Transverse colon (tissue), 4 donors: ENCODE data around the gene LIPI. TPM values are rescaled to one million over a fixed set of nuclear protein-coding genes. Genes with fewer than 3 reads are reported as not detected.

Source experiments
- DNase-seq: peaks from one replicate; pipeline ENCODE4 v3.0.0-alpha.2; 2019
- H3K27ac ChIP-seq, 4 donors: fragments of 200-600 bp; sonication (generic); 2 replicates each; pipeline ENCODE4 v1.5.1; 2016 to 2018; ENCODE audit warnings: inconsistent platforms in 4 of 4
- H3K27me3 ChIP-seq: fragments of 200-600 bp; sonication (generic); 2 replicates; pipeline ENCODE4 v1.5.1; 2017; ENCODE audit warnings: inconsistent platforms
- H3K36me3 ChIP-seq, 4 donors: fragments of 200-600 bp; sonication (generic); 2 replicates each; pipeline ENCODE4 v1.5.1; 2017 to 2019; ENCODE audit warnings: inconsistent platforms in 4 of 4
- H3K4me1 ChIP-seq, 4 donors: fragments of 200-600 bp; sonication (generic); 2 replicates each; pipeline ENCODE4 v1.5.1; 2017 to 2020; ENCODE audit warnings: inconsistent platforms in 4 of 4
- H3K4me3 ChIP-seq, 4 donors: fragments of 200-600 bp; sonication (generic); 1 replicate in 1 of 4; 2 replicates in 3 of 4; pipeline versions ENCODE4 v1.5.1 to v1.6.1; 2017 to 2019; ENCODE audit warnings: inconsistent platforms in 4 of 4
- H3K9me3 ChIP-seq, 2 donors: fragments of 200-600 bp; sonication (generic); 2 replicates each; pipeline ENCODE4 v1.5.1; 2017 to 2019; ENCODE audit warnings: inconsistent platforms in 2 of 2
- CTCF ChIP-seq, 5 experiments: fragments of 200-600 bp in 3 of 5; fragments of 450-650 bp in 2 of 5; sonication (generic) in 3 of 5; IDR thresholded peaks; 1 replicate in 2 of 5; 2 replicates in 3 of 5; pipeline ENCODE4 v1.5.1; 2016 to 2017; ENCODE audit warnings: antibody characterized with exemption in 5 of 5, inconsistent platforms in 3 of 5, mild to moderate bottlenecking in 2 of 5, moderate library complexity in 1 of 5
- EP300 ChIP-seq: sonication (generic); formaldehyde crosslinking; IDR thresholded peaks from one replicate; pipeline ENCODE4 v1.6.1; 2017; ENCODE audit warnings: antibody characterized with exemption, low read depth
- POLR2A ChIP-seq: fragments of 450-650 bp; IDR thresholded peaks from one replicate; pipeline ENCODE4 v1.6.1; 2016; ENCODE audit warnings: antibody characterized with exemption, mild to moderate bottlenecking, moderate library complexity
- POLR2AphosphoS5 ChIP-seq, 3 donors: sonication (generic); formaldehyde crosslinking; IDR thresholded peaks; one replicate each; pipeline ENCODE4 v1.6.1; 2016; ENCODE audit warnings: antibody characterized with exemption in 3 of 3
- WGBS, 2 donors: methylation state at CpG; one replicate each; pipeline ENCODE4 v1.1.5; 2018; ENCODE audit warnings: low coverage in 1 of 2; 5-methylcytosine and 5-hydroxymethylcytosine counted together
- in situ Hi-C, 4 donors: fragments of 200-750 bp; cut with MboI; loops; one replicate each; pipeline versions ENCODE4 v1.15.0 to v1.15.1; 2017; ENCODE audit warnings: low sequenced_read_pairs in 3 of 4, low pct_ligation_motif_present in 1 of 4, low pct_unique_long_range_greater_than_20kb in 1 of 4
- intact Hi-C: fragments of 100-400 bp; cut with DNase I; formaldehyde crosslinking; loops from one replicate; pipeline ENCODE4 v1.15.1; 2023; ENCODE audit warnings: low total_unique reads
- total RNA-seq, 4 donors: library from RNA; depleted of rRNA; stranded (reverse); fragments of >200 nt; gene quantifications; one replicate each; pipeline ENCODE4 v1.1.0, GENCODE V29; 2016

LIPI gene
- total RNA-seq, 4 donors from 2014 or later, result not detected

- in situ Hi-C loops (no loop called here), intact Hi-C loops (no loop called here)
- no peaks in the 10 kb centered on the region for H3K4me1 ChIP-seq
- no peak overlapping the region for H3K27ac ChIP-seq
- H3K27me3 ChIP-seq, result no peaks in the 10 kb centered on the region
- H3K36me3 ChIP-seq, result no peaks in the 10 kb centered on the region
- WGBS, 2 donors, result 0 to 37% methylated on average over 1 to 2 of the region's 2 CpGs
- no peaks in the 10 kb centered on the region for H3K9me3 ChIP-seq
- DNase-seq, result no peak
- H3K4me3 ChIP-seq, result no peak overlapping the region
- TF ChIP-seq POLR2AphosphoS5 (IDR thresholded peaks at IDR 0.05) (no peak), POLR2A (no peak)
Measured at GRCh38 chr21:14241297-14241696, 30.5 kb upstream of the LIPI start.

- in situ Hi-C loops, result no loop called here
- no peaks in the 10 kb centered on the region for H3K9me3 ChIP-seq
- WGBS, 2 donors, result 85 to 91% methylated on average over 2 of the region's 2 CpGs
- H3K36me3 ChIP-seq, result no peaks in the 10 kb centered on the region
- H3K4me1 ChIP-seq, result no peaks in the 10 kb centered on the region
- DNase-seq, result no peak
- no peak overlapping the region for H3K27ac ChIP-seq
- intact Hi-C loops, result no loop called here
- TF ChIP-seq EP300, result no peak
- no peak for TF ChIP-seq POLR2AphosphoS5 (IDR thresholded peaks at IDR 0.05)
- no peak for TF ChIP-seq CTCF (IDR thresholded peaks at IDR 0.05)
- TF ChIP-seq POLR2A, result no peak
- H3K27me3 ChIP-seq, result no peaks in the 10 kb centered on the region
- H3K4me3 ChIP-seq, result no peak overlapping the region
Measured at GRCh38 chr21:14239281-14239680, 28.5 kb upstream of the LIPI start.

GRCh38 chr21:14236180-14236579 is 25.4 kb upstream of the LIPI start:
- in situ Hi-C loops, result no loop called here
- WGBS, 2 donors, result 37 to 52% methylated on average over 3 of the region's 3 CpGs
- TF ChIP-seq EP300 (no peak), POLR2AphosphoS5 (IDR thresholded peaks at IDR 0.05) (no peak), CTCF (IDR thresholded peaks at IDR 0.05) (no peak), POLR2A (no peak)

GRCh38 chr21:14235101-14235500 is 24.3 kb upstream of the LIPI start:
- 76 to 83% methylated on average over 5 of the region's 5 CpGs for WGBS, 2 donors
- no peak overlapping the region for H3K4me3 ChIP-seq
- H3K9me3 ChIP-seq, result peaks cover under 1 to 5% of the 10 kb centered on the region in 2 donors
- TF ChIP-seq POLR2AphosphoS5 (IDR thresholded peaks at IDR 0.05) (no peak), CTCF (IDR thresholded peaks at IDR 0.05) (no peak), EP300 (no peak), POLR2A (no peak)
- H3K27me3 ChIP-seq, result no peaks in the 10 kb centered on the region
- DNase-seq, result no peak
- no peak overlapping the region for H3K27ac ChIP-seq
- intact Hi-C loops, result no loop called here
- H3K36me3 ChIP-seq, result no peaks in the 10 kb centered on the region
- H3K4me1 ChIP-seq, result no peaks in the 10 kb centered on the region
- in situ Hi-C loops, result no loop called here

More at GRCh38 chr21:14236180-14236579, 25.4 kb upstream of the LIPI start:
- no peaks in the 10 kb centered on the region for H3K9me3 ChIP-seq
- H3K4me3 ChIP-seq, result no peak overlapping the region
- intact Hi-C loops, result no loop called here
- no peaks in the 10 kb centered on the region for H3K36me3 ChIP-seq
- no peaks in the 10 kb centered on the region for H3K4me1 ChIP-seq
- H3K27me3 ChIP-seq, result no peaks in the 10 kb centered on the region
- no peak overlapping the region for H3K27ac ChIP-seq
- no peak for DNase-seq

GRCh38 chr21:14229399-14229798 is 18.6 kb upstream of the LIPI start:
- Histone ChIP-seq H3K4me3 (no peak overlapping the region), H3K27me3 (no peaks in the 10 kb centered on the region), H3K4me1 (no peaks in the 10 kb centered on the region), H3K9me3 (peaks cover 5 to 9% of the 10 kb centered on the region in 2 donors), H3K27ac (no peak overlapping the region), H3K36me3 (no peaks in the 10 kb centered on the region)
- TF ChIP-seq POLR2A (no peak), CTCF (IDR thresholded peaks at IDR 0.05) (no peak)
- intact Hi-C loops, result no loop called here
- in situ Hi-C loops, result no loop called here
- WGBS, 2 donors, result 77% methylated on average over 1 of the region's 1 CpG; no CpG with 5 or more reads in 1 of the 2 donors
- no peak for DNase-seq
